HepG2 (cell line): ENCODE measurements around the gene ATG9A. TPM values are rescaled to one million over a fixed set of nuclear protein-coding genes. Genes with fewer than 3 reads are reported as not detected.

Source experiments
- DRAP1 ChIP-seq: IDR thresholded peaks from 2 replicates; pipeline ENCODE4 v1.6.1; 2016; ENCODE audit warnings: missing genetic modification reagents, missing compliant biosample characterization
- FOXK2 ChIP-seq: fragments of 450-650 bp; IDR thresholded peaks from 2 replicates; pipeline ENCODE4 v1.6.1; 2016
- HNRNPL ChIP-seq: fragments of 200-400 bp; formaldehyde crosslinking; IDR thresholded peaks from 2 replicates; pipeline ENCODE4 v1.6.1; 2017; ENCODE audit warnings: mild to moderate bottlenecking, low read depth, low read length
- KLF15 ChIP-seq: sonication (generic); formaldehyde crosslinking; IDR thresholded peaks from 2 replicates; pipeline ENCODE4 v1.8.1; 2023; ENCODE audit warnings: borderline replicate concordance, mild to moderate bottlenecking, inconsistent platforms, missing genetic modification reagents, mixed read lengths
- MYNN ChIP-seq: sonication (generic); formaldehyde crosslinking; IDR thresholded peaks from 2 replicates; pipeline ENCODE4 v1.4.0; 2020; ENCODE audit warnings: mild to moderate bottlenecking, low read depth, missing genetic modification reagents
- PLRG1 ChIP-seq: fragments of 450-650 bp; conservative IDR thresholded peaks from 2 replicates; pipeline ENCODE4 v1.6.1; 2016
- RARA ChIP-seq: IDR thresholded peaks from 2 replicates; pipeline ENCODE4 v1.6.1; 2016; ENCODE audit warnings: missing genetic modification reagents, missing compliant biosample characterization
- SKI ChIP-seq: fragments of 450-650 bp; IDR thresholded peaks from one replicate; pipeline ENCODE4 v1.6.1; 2018; ENCODE audit warnings: mild to moderate bottlenecking; ENCODE audit not compliant: partially characterized antibody
- SRSF4 ChIP-seq: fragments of 200-400 bp; formaldehyde crosslinking; IDR thresholded peaks from one replicate; pipeline ENCODE4 v1.6.1; 2018; ENCODE audit warnings: mild to moderate bottlenecking, low read depth, low read length, moderate library complexity; ENCODE audit not compliant: poor library complexity, severe bottlenecking
- TAF1 ChIP-seq: sonication (generic); formaldehyde crosslinking; IDR thresholded peaks from 2 replicates; pipeline ENCODE4 v1.4.0; 2020; ENCODE audit warnings: missing genetic modification reagents
- WIZ ChIP-seq: sonication (generic); formaldehyde crosslinking; IDR thresholded peaks from 2 replicates; pipeline ENCODE4 v1.5.1; 2020; ENCODE audit warnings: mild to moderate bottlenecking, missing genetic modification reagents
- ZBTB26 ChIP-seq: IDR thresholded peaks from 2 replicates; pipeline ENCODE4 v1.6.1; 2016; ENCODE audit warnings: missing compliant biosample characterization, missing genetic modification reagents, borderline replicate concordance
- ZMAT3 ChIP-seq: sonication (generic); formaldehyde crosslinking; conservative IDR thresholded peaks from 2 replicates; pipeline ENCODE4 v1.7.0; 2021; ENCODE audit warnings: missing genetic modification reagents
- ZMYM4 ChIP-seq: sonication (generic); formaldehyde crosslinking; IDR thresholded peaks from 2 replicates; pipeline ENCODE4 v1.8.1; 2023; ENCODE audit warnings: mild to moderate bottlenecking, missing genetic modification reagents
- ZNF124 ChIP-seq: sonication (generic); formaldehyde crosslinking; IDR thresholded peaks from 2 replicates; pipeline ENCODE4 v1.4.0; 2020; ENCODE audit warnings: missing genetic modification reagents
- ZNF879 ChIP-seq: sonication (generic); formaldehyde crosslinking; IDR thresholded peaks from 2 replicates; pipeline ENCODE4 v1.8.1; 2023; ENCODE audit warnings: missing genetic modification reagents
- polyA plus RNA-seq, 8 experiments: library from polyadenylated mRNA; depleted of rRNA in 3 of 8; stranded (reverse) in 7 of 8; unstranded in 1 of 8; fragments of >200 nt; fragmentation: Illumina TruSeq in 4 of 8; extraction: Trizol in 4 of 8; gene quantifications; 2 replicates each; pipeline versions ENCODE4 v1.2.1 to v1.2.3, GENCODE V29; 2011 to 2016; ENCODE audit warnings: low read depth in 4 of 8, missing spikeins in 1 of 8, mixed read lengths in 1 of 8; ENCODE audit not compliant: insufficient read depth in 1 of 8
- total RNA-seq, 5 experiments: library from RNA; depleted of rRNA; stranded (reverse); fragments of >200 nt; fragmentation: Illumina TruSeq; extraction: Trizol; gene quantifications; 2 replicates each; pipeline ENCODE4 v1.2.3, GENCODE V29; 2016; ENCODE audit warnings: low read depth in 1 of 5
- TF ChIP-seq, protein P1 (sequence below): sonication (generic); formaldehyde crosslinking; IDR thresholded peaks from 2 replicates; pipeline ENCODE4 v1.4.0; 2020; ENCODE audit warnings: missing genetic modification reagents
- TF ChIP-seq, protein P2 (sequence below): sonication (generic); formaldehyde crosslinking; IDR thresholded peaks from 2 replicates; pipeline ENCODE4 v1.5.0; 2020; ENCODE audit warnings: missing genetic modification reagents, mild to moderate bottlenecking, borderline replicate concordance
- TF ChIP-seq, protein P3 (sequence below): sonication (generic); formaldehyde crosslinking; IDR thresholded peaks from 2 replicates; pipeline ENCODE4 v1.5.1; 2020; ENCODE audit warnings: missing genetic modification reagents, mild to moderate bottlenecking, borderline replicate concordance
- TF ChIP-seq, protein P4 (sequence below): sonication (generic); formaldehyde crosslinking; IDR thresholded peaks from 2 replicates; pipeline ENCODE4 v1.9.0; 2021; ENCODE audit warnings: missing genetic modification reagents, mild to moderate bottlenecking, borderline replicate concordance

ATG9A gene
- total and polyA plus RNA-seq, 2 of the 13 experiments (the other 11 are each of a cell fraction or from before 2014, with no cell fraction given): 35.0 to 131 TPM

GRCh38 chr2:219176818-219177551 is 52.5 kb downstream of the ATG9A start, which contains the start of gene CNPPD1 (continued):
- no peak; the same call in 1 of the 2 replicates for TF ChIP-seq MYNN (CRISPR knock-in tag)
- no peak for TF ChIP-seq PLRG1
- TF ChIP-seq, protein P1, sequence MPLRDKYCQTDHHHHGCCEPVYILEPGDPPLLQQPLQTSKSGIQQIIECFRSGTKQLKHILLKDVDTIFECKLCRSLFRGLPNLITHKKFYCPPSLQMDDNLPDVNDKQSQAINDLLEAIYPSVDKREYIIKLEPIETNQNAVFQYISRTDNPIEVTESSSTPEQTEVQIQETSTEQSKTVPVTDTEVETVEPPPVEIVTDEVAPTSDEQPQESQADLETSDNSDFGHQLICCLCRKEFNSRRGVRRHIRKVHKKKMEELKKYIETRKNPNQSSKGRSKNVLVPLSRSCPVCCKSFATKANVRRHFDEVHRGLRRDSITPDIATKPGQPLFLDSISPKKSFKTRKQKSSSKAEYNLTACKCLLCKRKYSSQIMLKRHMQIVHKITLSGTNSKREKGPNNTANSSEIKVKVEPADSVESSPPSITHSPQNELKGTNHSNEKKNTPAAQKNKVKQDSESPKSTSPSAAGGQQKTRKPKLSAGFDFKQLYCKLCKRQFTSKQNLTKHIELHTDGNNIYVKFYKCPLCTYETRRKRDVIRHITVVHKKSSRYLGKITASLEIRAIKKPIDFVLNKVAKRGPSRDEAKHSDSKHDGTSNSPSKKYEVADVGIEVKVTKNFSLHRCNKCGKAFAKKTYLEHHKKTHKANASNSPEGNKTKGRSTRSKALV (CRISPR knock-in tag): peak; percentile 86; the same call in 1 of the 2 replicates
- TF ChIP-seq TAF1 (CRISPR knock-in tag): peak; percentile 69
- TF ChIP-seq, protein P2, sequence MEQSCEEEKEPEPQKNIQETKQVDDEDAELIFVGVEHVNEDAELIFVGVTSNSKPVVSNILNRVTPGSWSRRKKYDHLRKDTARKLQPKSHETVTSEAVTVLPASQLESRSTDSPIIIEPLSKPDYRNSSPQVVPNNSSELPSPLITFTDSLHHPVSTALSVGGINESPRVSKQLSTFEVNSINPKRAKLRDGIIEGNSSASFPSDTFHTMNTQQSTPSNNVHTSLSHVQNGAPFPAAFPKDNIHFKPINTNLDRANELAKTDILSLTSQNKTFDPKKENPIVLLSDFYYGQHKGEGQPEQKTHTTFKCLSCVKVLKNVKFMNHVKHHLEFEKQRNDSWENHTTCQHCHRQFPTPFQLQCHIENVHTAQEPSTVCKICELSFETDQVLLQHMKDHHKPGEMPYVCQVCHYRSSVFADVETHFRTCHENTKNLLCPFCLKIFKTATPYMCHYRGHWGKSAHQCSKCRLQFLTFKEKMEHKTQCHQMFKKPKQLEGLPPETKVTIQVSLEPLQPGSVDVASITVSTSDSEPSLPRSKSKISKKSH (CRISPR knock-in tag): no peak; the same call in 1 of the 2 replicates
- TF ChIP-seq ZNF124 (CRISPR knock-in tag): no peak; the same call in 1 of the 2 replicates
- TF ChIP-seq SRSF4: no peak
- TF ChIP-seq HNRNPL: 0 out of 2 replicates have a peak, but pooled peaks have one; percentile 22
- TF ChIP-seq WIZ (CRISPR knock-in tag): peak; percentile 33; the same call in 1 of the 2 replicates
- TF ChIP-seq ZBTB26 (CRISPR knock-in tag): peak; percentile 89; the same call in 1 of the 2 replicates
- peak; percentile 95 for TF ChIP-seq ZMYM4
- peak; percentile 99 for TF ChIP-seq ZMAT3 (CRISPR knock-in tag)
- TF ChIP-seq SKI: peak; percentile 75
- TF ChIP-seq DRAP1 (CRISPR knock-in tag): peak; percentile 72; the same call in 1 of the 2 replicates
- TF ChIP-seq KLF15 (CRISPR knock-in tag): no peak
- TF ChIP-seq, protein P3, sequence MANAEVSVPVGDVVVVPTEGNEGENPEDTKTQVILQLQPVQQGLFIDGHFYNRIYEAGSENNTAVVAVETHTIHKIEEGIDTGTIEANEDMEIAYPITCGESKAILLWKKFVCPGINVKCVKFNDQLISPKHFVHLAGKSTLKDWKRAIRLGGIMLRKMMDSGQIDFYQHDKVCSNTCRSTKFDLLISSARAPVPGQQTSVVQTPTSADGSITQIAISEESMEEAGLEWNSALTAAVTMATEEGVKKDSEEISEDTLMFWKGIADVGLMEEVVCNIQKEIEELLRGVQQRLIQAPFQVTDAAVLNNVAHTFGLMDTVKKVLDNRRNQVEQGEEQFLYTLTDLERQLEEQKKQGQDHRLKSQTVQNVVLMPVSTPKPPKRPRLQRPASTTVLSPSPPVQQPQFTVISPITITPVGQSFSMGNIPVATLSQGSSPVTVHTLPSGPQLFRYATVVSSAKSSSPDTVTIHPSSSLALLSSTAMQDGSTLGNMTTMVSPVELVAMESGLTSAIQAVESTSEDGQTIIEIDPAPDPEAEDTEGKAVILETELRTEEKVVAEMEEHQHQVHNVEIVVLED (CRISPR knock-in tag): peak; percentile 90
- no peak for TF ChIP-seq FOXK2
- peak; percentile 97 for TF ChIP-seq ZNF879
- TF ChIP-seq RARA (CRISPR knock-in tag): peak; percentile 68; the same call in 1 of the 2 replicates
- TF ChIP-seq, protein P4, sequence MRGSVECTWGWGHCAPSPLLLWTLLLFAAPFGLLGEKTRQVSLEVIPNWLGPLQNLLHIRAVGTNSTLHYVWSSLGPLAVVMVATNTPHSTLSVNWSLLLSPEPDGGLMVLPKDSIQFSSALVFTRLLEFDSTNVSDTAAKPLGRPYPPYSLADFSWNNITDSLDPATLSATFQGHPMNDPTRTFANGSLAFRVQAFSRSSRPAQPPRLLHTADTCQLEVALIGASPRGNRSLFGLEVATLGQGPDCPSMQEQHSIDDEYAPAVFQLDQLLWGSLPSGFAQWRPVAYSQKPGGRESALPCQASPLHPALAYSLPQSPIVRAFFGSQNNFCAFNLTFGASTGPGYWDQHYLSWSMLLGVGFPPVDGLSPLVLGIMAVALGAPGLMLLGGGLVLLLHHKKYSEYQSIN (CRISPR knock-in tag): no peak
